Erythroblast (primary cell): Measurements from ENCODE around the gene A2ML1.

Source experiments
- GATA1 ChIP-seq: IDR thresholded peaks from 2 replicates; pipeline ENCODE4 v1.6.1; 2011; ENCODE audit warnings: low read depth, mild to moderate bottlenecking, control low read depth, low read length, moderate library complexity
- POLR2A ChIP-seq: IDR thresholded peaks from 2 replicates; pipeline ENCODE4 v1.6.1; 2011; ENCODE audit warnings: mild to moderate bottlenecking, low read length

- no peak for TF ChIP-seq POLR2A
- no peak for TF ChIP-seq GATA1
Measured at GRCh38 chr12:8916154-8916553, 93.7 kb downstream of the A2ML1 start.
